Measurements from ENCODE around the gene ZNRD2.

Gene ZNRD2

DNA sequence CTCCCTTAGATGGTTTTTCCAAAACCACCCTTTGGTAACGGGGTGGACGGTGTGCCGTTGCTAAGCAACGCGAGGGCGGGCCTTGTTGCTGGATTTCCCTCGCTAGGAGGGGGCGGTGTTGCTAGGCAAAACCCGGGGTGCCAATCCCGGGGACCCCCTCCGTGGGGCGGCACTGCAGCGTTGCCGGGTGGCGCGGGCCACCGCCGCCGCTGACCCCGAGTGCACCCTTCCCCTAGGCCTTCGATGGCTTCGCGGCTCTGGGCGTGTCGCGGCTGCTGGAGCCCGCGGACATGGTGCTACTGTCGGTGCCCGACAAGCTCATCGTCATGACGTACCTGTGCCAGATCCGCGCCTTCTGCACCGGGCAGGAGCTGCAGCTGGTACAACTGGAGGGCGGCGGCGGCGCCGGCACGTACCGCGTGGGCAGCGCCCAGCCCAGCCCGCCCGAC lies 14.5 kb downstream of the ZNRD2 start:
- TF ChIP-seq, protein P1, sequence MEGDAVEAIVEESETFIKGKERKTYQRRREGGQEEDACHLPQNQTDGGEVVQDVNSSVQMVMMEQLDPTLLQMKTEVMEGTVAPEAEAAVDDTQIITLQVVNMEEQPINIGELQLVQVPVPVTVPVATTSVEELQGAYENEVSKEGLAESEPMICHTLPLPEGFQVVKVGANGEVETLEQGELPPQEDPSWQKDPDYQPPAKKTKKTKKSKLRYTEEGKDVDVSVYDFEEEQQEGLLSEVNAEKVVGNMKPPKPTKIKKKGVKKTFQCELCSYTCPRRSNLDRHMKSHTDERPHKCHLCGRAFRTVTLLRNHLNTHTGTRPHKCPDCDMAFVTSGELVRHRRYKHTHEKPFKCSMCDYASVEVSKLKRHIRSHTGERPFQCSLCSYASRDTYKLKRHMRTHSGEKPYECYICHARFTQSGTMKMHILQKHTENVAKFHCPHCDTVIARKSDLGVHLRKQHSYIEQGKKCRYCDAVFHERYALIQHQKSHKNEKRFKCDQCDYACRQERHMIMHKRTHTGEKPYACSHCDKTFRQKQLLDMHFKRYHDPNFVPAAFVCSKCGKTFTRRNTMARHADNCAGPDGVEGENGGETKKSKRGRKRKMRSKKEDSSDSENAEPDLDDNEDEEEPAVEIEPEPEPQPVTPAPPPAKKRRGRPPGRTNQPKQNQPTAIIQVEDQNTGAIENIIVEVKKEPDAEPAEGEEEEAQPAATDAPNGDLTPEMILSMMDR (IDR thresholded peaks at IDR 0.05): no peak

DNA sequence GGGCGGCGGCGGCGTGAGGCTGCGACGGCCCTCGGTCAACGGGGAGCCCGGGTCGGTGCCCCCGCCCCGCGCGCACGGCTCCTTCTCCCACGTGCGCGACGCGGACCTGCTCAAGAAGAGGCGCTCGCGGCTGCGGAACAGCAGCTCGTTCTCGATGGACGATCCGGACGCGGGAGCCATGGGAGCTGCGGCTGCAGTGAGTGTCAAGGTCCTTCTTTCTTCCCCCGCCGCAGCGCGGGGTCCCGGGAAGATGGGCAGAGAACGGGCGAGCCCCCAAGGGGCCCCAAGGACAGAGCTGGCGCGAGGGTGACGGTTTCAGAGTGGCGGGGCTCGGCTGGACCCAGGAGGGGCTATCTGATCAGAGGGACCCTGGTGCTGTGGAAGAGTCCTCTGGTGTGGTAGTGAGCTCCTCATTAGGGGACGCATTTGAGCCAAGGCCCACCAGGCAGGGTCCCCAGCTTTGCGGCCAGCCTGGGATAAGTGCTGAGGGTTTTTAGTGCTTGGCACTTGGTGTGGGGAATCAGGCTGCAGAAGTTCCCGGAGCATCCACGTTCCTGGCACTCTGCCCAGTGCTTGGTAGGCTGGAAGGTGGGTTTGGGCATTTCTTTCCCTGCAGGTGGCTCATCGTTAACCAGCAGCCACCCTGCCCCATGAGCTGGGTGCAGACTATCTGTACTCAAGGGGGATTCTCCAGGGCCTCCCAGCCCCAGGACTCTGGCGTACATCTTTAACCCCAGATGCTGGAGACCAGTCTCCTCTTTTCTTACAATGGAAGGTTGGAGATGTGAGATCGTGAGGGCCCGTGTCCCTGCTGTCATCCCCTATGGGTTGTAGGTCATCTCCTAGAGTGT lies 15.3 kb downstream of the ZNRD2 start:
- TF ChIP-seq, protein P1 (IDR thresholded peaks at IDR 0.05): no peak

DNA sequence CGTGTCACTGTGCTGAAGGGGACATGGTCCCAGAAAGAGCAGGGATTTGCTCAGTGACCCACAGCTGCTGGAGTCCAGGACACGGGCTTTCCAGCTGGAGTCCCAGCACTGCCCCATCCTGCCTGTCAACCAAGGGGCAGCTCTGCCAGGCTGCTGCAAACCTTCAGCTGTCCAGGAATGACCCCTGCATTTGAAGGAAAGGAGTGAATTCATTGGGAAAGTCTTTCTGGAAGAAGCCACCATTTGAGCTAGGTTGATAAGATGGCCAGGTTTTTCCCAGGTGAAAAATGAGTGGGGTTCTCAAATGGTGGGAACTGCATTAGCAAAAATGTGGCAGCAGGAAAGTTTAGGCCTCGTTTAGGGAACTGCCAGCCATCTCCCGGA lies 16.0 kb downstream of the ZNRD2 start:
- TF ChIP-seq, protein P1 (IDR thresholded peaks at IDR 0.05): no peak

DNA sequence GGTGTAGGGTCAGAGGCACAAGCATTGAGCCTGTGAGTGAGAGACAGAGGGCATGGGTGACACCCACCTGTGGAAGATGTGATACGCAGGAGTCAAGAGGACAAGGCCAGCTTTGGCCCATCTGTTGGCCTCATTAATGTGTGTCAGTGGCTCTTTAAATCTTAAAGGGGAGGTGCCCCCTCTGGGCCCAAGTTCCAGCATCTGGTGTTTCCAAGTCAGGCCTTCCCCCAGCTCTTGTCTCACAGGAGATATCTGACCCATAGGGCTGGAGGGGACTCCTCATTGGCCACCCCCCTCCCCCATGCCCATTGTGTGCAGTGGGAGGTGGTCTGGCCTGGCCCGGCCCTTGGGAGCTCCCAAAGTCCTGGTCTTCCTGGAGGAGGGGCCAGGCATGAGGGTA lies 16.4 kb downstream of the ZNRD2 start:
- TF ChIP-seq, protein P1 (IDR thresholded peaks at IDR 0.05): no peak

DNA sequence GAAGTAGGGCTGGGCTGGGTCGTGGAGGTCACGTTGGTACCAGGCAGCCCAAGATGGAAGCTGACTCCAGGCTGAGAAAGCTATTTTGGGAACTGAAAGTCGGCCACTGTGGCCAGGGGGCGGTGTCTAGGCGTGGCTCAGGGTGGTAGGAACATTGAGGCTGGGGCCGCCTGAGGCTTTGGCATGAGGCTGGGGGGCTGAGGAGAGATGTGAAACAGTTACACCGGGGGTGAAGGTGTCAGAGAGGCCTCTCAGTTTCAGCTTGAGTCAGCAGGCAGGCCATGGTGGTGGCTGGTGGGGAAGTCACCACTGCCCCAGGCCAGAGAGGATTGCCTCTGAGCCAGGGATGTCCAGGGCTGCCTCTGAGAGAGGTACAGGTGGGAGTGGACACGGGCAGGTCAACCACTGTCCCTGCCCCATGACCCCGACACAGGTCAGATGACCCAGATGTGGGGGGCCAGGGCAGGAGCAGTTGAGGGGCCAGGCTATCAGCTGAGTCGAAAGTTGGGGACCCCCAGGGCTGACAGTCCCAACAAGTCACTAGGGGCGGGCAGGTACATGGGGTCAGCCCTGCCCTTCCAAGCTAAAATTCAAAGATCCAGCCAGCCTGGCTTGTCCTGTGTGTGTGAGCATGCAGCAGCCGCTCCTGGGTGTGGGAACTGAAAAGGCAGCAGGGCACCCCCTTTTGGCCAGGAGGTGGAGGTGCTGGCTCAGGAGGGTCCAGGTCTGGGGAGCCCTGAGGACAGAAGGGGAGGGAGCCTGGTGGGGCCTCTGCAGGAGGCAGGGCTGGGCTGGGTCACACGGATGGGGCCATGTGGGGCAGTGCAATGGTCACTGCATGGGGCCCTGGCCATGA lies 18.1 kb downstream of the ZNRD2 start:
- TF ChIP-seq, protein P1 (IDR thresholded peaks at IDR 0.05): peak; percentile 50

DNA sequence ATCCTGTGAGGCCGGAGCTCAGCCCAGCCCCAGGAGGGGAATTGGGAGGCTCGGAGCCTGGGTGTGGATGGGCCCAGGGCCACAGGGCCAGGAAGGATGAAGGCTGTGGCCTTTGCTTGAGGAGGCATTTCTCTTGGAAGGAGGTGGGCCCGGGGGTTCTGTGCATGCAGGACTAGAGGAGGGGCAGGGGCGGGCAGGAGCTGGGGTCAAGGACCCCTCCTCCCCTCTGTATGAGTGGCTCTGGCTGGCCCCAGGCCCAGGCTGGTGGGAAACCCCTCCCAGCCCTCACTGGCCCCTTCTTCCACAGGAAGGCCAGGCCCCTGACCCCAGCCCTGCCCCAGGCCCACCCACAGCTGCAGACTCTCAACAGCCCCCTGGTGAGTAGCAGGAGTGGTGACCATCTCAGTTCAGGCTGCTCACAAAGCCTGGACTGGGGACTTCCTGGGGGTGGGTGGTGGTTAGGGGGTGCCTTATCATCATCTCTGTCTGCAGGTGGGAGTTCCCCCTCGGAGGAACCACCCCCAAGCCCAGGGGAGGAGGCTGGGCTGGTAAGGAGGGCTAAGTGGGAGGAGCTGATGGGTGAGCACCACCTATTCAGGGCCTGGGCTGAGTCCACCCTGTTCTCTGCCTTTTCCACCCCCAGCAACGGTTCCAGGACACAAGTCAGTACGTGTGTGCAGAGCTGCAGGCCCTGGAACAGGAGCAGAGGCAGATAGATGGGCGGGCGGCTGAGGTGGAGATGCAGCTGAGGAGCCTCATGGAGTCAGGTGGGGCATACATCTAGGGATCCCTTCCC lies 19.4 kb downstream of the ZNRD2 start:
- TF ChIP-seq, protein P1 (IDR thresholded peaks at IDR 0.05): no peak

DNA sequence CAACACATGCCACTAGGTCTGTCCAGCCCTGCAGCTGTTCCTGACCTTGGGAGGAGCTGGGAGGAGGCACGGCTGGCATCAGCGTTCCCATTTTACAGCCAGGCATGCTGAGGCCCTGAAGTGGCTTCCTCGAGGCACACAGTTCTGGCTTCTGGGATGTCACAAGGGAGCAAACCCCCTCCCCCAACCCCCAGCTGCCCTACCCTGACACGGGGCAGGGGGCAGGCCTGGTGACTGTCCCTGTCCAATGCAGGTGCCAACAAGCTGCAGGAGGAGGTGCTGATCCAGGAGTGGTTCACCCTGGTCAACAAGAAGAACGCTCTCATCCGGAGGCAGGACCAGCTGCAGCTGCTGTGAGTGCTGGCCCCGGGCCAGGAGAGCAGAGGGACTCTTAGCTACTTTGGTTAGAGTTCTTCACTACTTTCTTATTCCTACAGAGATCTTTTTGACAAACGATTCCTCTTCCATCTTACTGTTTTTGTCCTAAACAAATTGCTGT lies 20.0 kb downstream of the ZNRD2 start:
- TF ChIP-seq, protein P1 (IDR thresholded peaks at IDR 0.05): no peak
